H7 (cell line): ENCODE results near the gene CPSF7. TPM values are rescaled to one million over a fixed set of nuclear protein-coding genes. Genes with fewer than 3 reads are reported as not detected.
A peak's percentile ranks its signal among the peaks of the same experiment; 100 is the strongest.
"Not testable (repeated sequence)": the region's sequence is repeated elsewhere in the genome, so short reads cannot be mapped to it uniquely, and the experiment has no call there.

Experiments used
- DNase-seq: peaks from one replicate; pipeline ENCODE4 v3.0.0; 2012
- H3K27me3 ChIP-seq: 2 replicates; pipeline ENCODE4 v1.6.0; 2011; ENCODE audit warnings: mild to moderate bottlenecking, low read length; ENCODE audit not compliant: control insufficient read depth, insufficient read depth
- H3K36me3 ChIP-seq: replicated peaks from 2 replicates; pipeline ENCODE4 v1.5.1; 2011; ENCODE audit warnings: low read length; ENCODE audit not compliant: control insufficient read depth, insufficient read depth
- H3K4me3 ChIP-seq: 2 replicates; pipeline ENCODE4 v1.5.1; 2011; ENCODE audit warnings: low read depth, mild to moderate bottlenecking, control low read depth, low read length, moderate library complexity; ENCODE audit not compliant: insufficient read depth
- total RNA-seq: library from RNA; depleted of rRNA; stranded (reverse); fragments of >200 nt; shearing (Covaris generic); gene quantifications from 2 replicates; pipeline ENCODE4 v1.2.3, GENCODE V29; 2014

The CPSF7 gene
- total RNA-seq, 1 experiment from 2014 or later = 42.6 TPM

GRCh38 chr11:61453695-61454094, 23.9 kb upstream of the CPSF7 start:
- peaks cover 3% of the 10 kb centered on the region for H3K36me3 ChIP-seq
- DNase-seq = no peak
- H3K27me3 ChIP-seq = no peaks in the 10 kb centered on the region
- H3K4me3 ChIP-seq = no peak overlapping the region

- no peak for DNase-seq
- Histone ChIP-seq H3K36me3 (peaks cover 5% of the 10 kb centered on the region), H3K27me3 (no peaks in the 10 kb centered on the region), H3K4me3 (no peak overlapping the region)
Observed at GRCh38 chr11:61452825-61453224, 23.1 kb upstream of the CPSF7 start.

- Histone ChIP-seq H3K27me3 (no peaks in the 10 kb centered on the region), H3K4me3 (no peak overlapping the region), H3K36me3 (peaks cover 21% of the 10 kb centered on the region)
- no peak for DNase-seq
Observed at GRCh38 chr11:61448552-61448927, 18.8 kb upstream of the CPSF7 start.

- Histone ChIP-seq H3K27me3 (no peaks in the 10 kb centered on the region), H3K36me3 (peaks cover 21% of the 10 kb centered on the region), H3K4me3 (no peak overlapping the region)
- DNase-seq = no peak
Observed at GRCh38 chr11:61447601-61448551, 18.1 kb upstream of the CPSF7 start.

DNA sequence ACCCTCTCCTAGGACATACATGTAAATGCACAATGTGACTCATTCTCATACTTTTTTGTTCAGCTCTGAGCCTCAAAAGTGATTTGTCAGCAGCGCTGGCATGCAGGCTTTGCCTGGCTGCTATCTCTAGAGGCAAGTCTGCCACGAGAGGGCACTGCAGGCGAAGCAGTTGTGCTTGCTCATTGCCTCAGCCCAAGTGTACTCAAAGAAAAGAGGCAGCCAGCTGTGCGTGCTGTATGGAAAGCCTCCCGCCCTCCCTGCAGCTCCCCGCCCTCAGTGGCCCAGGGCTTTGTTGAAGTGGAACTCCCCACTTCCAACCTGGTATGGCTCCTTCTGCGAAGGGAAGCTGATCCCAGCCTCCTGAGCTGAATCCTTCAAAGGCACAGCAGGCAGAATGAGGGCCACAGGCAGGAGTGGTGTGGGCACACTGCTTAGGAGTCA, 16.5 kb upstream of the CPSF7 start:
- Histone ChIP-seq H3K36me3 (peaks cover 23% of the 10 kb centered on the region), H3K4me3 (no peak overlapping the region), H3K27me3 (no peaks in the 10 kb centered on the region)
- DNase-seq = peak; percentile 90

DNA sequence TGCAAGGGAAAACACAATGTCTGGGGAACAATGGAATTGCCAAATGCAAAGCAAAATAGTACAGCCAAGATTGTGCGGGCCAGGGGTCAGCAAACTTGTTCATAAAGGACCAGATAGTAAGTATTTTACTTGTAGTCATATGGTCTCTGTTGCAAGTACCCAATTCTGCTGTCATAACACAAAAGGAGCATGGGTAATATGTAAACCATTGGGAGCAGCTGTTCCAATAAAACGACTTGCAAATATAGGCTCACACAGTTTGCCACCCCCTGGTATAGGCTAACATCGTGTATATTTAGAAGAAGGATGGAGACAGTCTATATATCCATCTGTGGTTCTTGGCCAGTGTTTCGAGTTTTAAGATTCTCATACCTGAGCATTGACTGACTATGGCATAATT, 15.7 kb upstream of the CPSF7 start:
- DNase-seq = no peak
- Histone ChIP-seq H3K27me3 (no peaks in the 10 kb centered on the region), H3K36me3 (peaks cover 25% of the 10 kb centered on the region), H3K4me3 (no peak overlapping the region)

DNA sequence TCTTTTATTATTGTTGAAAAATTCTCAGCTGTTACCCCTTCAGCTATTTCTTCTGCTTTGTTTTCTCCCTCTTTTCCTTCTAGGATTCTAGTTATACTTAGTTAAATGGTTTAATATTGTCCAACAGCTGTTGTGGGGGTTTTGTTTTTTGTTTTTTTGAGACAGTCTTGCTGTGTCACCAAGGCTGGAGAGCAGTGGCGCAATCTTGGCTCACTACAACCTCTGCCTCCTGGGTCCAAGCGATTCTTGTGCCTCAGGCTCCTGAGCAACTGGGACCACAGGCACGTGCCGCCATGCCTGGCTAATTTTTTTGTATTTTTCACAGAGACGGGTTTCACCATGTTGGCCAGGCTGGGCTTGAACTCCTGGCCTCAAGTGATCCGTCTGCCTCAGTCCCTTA, 12.8 kb upstream of the CPSF7 start:
- no peaks in the 10 kb centered on the region for H3K27me3 ChIP-seq
- no peak overlapping the region for H3K4me3 ChIP-seq
- H3K36me3 ChIP-seq = peaks cover 34% of the 10 kb centered on the region
- no peak for DNase-seq

DNA sequence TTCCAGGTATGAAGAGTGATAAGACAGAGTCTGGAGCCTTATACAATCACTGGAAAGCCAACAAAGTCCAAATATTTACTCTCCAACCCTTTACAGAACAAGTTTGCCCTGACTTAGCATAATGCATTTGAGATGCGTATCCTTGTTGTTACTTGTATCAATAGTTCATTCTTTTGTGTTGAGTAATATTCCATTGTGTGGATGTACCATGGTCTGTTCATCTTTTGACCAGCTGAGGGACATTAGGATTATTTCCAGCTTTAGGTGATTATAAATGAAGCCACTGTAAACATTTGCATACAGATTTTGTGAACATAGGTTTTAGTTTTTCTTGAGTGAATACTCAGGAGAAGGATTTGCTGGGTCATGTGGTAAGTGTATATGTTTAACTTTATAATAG, 9.8 kb upstream of the CPSF7 start:
- no peak overlapping the region for H3K4me3 ChIP-seq
- no peak for DNase-seq
- peaks cover 29% of the 10 kb centered on the region for H3K36me3 ChIP-seq
- no peaks in the 10 kb centered on the region for H3K27me3 ChIP-seq

- Histone ChIP-seq H3K4me3 (no peak overlapping the region), H3K27me3 (no peaks in the 10 kb centered on the region), H3K36me3 (peaks cover 27% of the 10 kb centered on the region)
- no peak for DNase-seq
Observed at GRCh38 chr11:61437496-61437895, 7.7 kb upstream of the CPSF7 start.

DNA sequence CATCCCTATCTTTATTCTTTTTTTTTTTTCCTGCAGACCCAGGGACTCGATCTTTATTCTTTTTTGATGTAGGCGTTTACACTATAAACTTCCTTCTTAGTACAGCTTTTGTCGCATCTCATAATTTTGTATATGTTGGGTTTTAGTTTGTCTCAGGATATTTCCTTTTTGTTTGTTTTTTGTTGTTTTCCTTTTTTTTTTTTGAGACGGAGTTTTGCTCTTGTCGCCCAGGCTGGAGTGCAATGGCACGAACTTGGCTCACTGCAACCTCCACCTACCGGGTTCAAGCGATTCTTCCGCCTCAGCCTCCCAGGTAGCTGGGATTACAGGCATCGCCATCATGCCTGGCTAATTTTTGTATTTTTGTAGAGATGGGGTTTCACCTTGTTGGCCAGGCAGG, 1.1 kb upstream of the CPSF7 start:
- Histone ChIP-seq H3K36me3 (peaks cover 19% of the 10 kb centered on the region), H3K4me3 (peak overlapping the region; percentile 99)
- not testable (repeated sequence) for H3K27me3 ChIP-seq, DNase-seq

DNA sequence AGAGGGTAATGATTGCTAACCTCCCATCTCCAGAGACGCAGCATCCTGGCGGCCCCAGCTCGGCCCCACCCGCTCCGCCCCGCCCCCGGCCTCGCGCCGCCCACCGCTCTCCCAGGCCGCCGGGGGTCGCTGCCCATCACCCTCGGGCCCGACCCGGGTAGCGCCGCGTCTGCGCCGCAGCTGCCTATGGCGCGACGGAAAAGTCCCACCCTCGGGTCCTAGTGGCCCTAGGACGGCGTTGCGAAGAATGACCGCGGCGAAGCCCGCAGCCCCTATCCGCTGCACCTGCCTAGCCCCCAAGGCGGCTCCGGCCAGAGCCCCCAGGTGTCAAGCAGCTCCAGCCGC, 457 bp downstream of the CPSF7 start:
- peak; percentile 95 for DNase-seq
- H3K27me3 ChIP-seq = no peaks in the 10 kb centered on the region
- H3K36me3 ChIP-seq = peaks cover 22% of the 10 kb centered on the region
- peak overlapping the region; percentile 99 for H3K4me3 ChIP-seq

- Histone ChIP-seq H3K36me3 (peaks cover 33% of the 10 kb centered on the region), H3K27me3 (no peaks in the 10 kb centered on the region), H3K4me3 (no peak overlapping the region)
- DNase-seq = no peak
Observed at GRCh38 chr11:61425367-61426131, 4.2 kb downstream of the CPSF7 start.

GRCh38 chr11:61422226-61422625, 7.5 kb downstream of the CPSF7 start:
- Histone ChIP-seq H3K36me3 (peaks cover 32% of the 10 kb centered on the region), H3K27me3 (no peaks in the 10 kb centered on the region)
- no peak for DNase-seq

GRCh38 chr11:61418136-61418535, 11.6 kb downstream of the CPSF7 start:
- Histone ChIP-seq H3K4me3 (no peak overlapping the region), H3K27me3 (no peaks in the 10 kb centered on the region), H3K36me3 (peaks cover 47% of the 10 kb centered on the region)
- no peak for DNase-seq

More at GRCh38 chr11:61422226-61422625, 7.5 kb downstream of the CPSF7 start:
- H3K4me3 ChIP-seq = no peak overlapping the region

DNA sequence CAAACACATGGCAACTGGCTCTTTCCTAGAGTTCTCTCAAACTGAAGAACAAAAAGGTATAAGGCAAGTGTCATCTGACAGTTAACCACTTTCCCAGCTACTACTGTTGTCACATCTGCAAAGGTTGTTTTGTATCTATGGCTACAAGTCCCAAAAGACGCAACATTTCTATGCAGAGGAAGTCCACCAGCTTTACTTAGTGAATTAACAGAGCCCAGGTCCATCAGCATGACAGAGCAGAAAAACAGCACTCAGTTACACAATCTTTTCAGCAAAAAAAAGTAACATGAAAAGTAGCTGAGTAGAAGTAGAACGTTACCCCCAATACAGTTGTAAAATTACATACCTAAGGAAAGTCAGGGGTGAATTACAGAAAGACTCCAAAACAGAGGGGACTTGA, 12.1 kb downstream of the CPSF7 start:
- H3K4me3 ChIP-seq = no peak overlapping the region
- no peak for DNase-seq
- H3K36me3 ChIP-seq = peaks cover 48% of the 10 kb centered on the region
- H3K27me3 ChIP-seq = no peaks in the 10 kb centered on the region
